ES-I3 (cell line): ENCODE results near the gene INPP5D.
"Not testable (repeated sequence)": the region's sequence is repeated elsewhere in the genome, so short reads cannot be mapped to it uniquely, and the experiment has no call there.

Experiments used
- H3K36me3 ChIP-seq: 2 replicates; pipeline ENCODE4 v1.6.1; 2013; ENCODE audit warnings: mild to moderate bottlenecking, low read length, control low read depth, moderate library complexity; ENCODE audit not compliant: insufficient read depth
- H3K4me1 ChIP-seq: 2 replicates; pipeline ENCODE4 v1.6.1; 2013; ENCODE audit warnings: mild to moderate bottlenecking, control low read depth, low read length; ENCODE audit not compliant: insufficient read depth
- H3K9ac ChIP-seq: 2 replicates; pipeline ENCODE4 v1.6.1; 2013; ENCODE audit warnings: low read depth, mild to moderate bottlenecking, low read length, moderate library complexity
- H3K9me3 ChIP-seq: 2 replicates; pipeline ENCODE4 v1.6.1; 2013; ENCODE audit warnings: mild to moderate bottlenecking, low read length, moderate library complexity; ENCODE audit not compliant: control insufficient read depth, insufficient read depth

INPP5D gene

DNA sequence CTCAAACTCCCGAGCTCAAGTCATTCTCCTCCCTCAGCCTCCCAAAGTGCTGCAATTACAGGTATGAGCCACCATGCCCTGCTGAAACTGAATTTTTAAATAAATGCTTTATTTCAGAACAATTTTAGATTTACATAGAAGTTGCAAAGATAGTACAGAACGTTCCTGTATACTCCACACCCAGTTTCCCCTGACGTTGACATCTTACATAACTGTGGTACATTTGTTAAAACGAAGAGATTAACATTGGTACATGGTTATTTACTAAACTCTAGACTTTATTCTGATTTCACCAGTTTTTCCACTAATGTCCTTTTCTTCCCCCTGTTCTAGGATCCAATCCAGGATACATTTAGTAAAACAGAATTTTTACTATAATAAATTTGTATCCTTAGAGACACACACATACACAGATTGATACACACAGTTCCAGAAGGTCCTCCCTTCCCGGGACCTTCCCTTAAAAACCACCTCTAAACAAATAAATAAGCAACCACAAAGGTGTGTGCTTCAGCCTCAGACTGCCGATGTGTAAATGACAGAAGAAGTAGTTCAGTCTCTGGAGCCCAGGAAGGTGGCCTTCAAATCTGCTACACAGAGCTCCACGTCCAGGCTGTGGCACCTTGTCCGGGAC, 20.8 kb upstream of the INPP5D start:
- H3K4me1 ChIP-seq = no peaks in the 10 kb centered on the region
- no peaks in the 10 kb centered on the region for H3K9me3 ChIP-seq
- no peaks in the 10 kb centered on the region for H3K36me3 ChIP-seq
- H3K9ac ChIP-seq = no peak overlapping the region

DNA sequence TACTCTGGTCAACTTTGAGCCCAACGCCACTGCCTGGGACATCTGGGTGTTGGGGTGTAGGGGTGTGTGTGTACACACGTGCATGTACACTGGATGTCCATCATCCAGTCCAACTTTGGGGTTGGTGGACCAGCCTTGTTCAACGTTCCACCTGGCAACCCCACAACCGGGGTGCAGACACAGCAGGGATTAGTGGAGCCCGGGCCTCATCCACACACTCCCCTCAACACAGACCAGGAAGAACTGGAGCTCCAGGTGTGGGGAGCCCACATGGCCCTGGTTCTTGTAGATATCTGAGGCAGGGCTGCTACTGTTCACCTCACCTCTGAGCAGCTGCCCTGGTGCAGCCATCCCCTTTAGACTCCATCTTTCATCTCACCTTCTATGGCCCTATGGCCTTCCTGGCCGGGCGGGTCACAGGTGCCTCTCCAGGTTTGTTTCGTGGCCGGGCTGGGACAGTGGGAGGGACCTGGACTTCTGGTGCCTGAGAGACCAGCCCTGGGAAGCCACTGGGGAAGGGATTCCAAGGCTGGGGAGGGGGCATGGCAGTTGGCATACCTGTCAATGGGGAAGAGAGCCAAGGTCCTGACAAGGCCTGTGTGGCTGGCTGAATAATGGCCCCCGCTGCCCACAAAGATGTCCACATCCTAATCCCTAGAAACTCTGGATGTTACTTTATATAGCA, 20.2 kb upstream of the INPP5D start:
- H3K36me3 ChIP-seq = no peaks in the 10 kb centered on the region
- no peaks in the 10 kb centered on the region for H3K9me3 ChIP-seq
- no peaks in the 10 kb centered on the region for H3K4me1 ChIP-seq
- H3K9ac ChIP-seq = no peak overlapping the region

DNA sequence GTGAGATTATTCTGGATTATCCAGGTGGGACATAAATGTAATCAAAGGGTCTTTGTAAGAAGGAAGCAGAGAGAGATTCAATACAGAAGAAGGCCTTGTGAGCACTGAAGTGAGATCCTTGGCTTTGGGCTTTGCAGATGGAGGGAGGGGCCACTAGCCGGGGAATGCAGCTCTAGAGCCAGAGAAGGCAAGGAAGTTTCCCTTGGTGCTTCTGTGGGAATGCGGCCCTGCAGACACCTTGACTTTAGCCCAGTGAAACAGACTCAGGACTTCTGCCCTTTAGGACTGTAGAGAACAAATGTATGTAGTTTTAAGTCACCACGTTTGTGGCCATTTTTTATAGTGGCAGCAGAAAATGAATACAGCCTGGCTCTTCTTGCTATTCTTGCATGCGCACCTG, 19.6 kb upstream of the INPP5D start:
- no peaks in the 10 kb centered on the region for H3K36me3 ChIP-seq
- H3K9me3 ChIP-seq = no peaks in the 10 kb centered on the region
- H3K4me1 ChIP-seq = no peaks in the 10 kb centered on the region
- H3K9ac ChIP-seq = no peak overlapping the region

DNA sequence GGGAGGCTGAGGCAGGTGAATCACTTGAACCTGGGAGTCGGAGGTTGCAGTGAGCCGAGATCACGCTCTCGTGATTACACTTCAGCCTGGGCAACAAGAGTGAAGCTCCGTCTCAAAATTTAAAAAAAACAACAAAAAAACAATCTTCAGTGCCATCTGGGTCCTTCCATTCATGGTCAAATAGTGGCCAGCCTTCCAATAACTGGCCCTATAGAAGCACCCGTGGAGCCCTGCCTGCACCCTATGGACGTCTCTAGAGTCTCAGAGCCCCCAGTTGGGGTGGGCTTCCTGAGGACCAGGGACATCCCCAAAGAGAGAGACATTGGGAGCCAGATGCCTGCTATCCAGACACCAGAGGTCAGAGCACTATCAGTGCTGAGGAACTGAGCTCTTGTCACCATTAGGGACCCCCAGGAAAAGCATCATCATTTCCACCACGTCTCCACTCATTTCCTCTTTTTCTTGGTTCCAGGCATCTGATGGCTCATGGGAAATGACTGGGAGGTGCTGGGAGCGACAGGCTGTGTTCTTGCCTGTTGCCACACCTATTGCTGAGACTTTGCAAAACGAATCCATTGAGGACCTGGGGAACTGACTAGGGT, 18.3 kb upstream of the INPP5D start:
- Histone ChIP-seq H3K36me3 (no peaks in the 10 kb centered on the region), H3K9ac (no peak overlapping the region), H3K4me1 (no peaks in the 10 kb centered on the region), H3K9me3 (no peaks in the 10 kb centered on the region)

DNA sequence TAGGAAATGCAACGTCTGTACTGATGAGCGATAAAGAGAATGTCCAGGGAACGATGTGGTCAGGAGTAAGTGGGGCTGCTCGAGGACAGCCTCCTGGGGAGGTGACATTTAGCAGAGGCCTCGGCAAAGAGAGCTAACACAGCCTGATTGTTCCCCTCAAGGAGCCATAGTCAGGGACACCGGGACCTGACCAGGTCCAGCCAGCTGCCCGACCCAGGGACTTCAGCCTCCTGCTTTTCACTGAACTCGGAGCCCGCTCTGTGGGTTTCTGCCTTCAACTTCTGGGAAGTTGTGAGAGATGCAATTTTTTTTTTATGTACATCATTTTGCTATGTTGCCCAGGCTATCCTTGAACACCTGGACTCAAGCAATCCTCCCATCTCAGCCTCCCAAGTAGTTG, 17.6 kb upstream of the INPP5D start:
- no peaks in the 10 kb centered on the region for H3K9me3 ChIP-seq
- no peaks in the 10 kb centered on the region for H3K4me1 ChIP-seq
- H3K9ac ChIP-seq = no peak overlapping the region
- no peaks in the 10 kb centered on the region for H3K36me3 ChIP-seq

DNA sequence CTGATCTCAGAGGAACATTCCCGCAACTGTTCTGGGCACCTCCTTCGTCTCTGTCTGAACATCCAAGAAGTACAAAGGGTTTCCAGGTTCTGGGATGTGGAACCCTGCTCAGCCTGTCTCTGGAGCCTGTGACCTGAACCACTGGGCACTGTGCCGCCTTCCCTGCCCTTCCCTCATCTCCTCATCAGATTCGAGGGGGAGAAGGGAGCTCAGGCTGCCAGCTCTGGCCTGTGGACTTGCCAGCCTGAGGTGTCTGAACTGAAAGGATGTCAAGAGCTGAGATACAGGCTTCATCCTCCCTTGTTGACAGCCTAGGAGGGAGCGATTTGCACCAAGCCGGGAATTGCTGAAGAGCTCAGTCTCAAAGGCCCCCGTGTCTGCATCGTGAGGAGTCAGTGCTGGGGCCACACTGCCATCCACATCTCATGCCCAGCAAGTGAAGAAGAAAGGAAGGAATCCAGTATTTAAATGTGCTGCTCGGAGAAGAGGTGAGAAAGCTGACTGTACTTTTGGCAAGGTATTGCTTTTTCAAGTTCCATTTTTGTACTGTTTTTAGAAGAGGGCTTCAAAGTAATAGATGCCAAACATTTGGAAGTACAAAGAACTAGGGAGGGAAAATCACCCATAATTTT, 15.1 kb upstream of the INPP5D start:
- H3K4me1 ChIP-seq = peaks cover 4% of the 10 kb centered on the region
- no peak overlapping the region for H3K9ac ChIP-seq
- H3K36me3 ChIP-seq = no peaks in the 10 kb centered on the region
- H3K9me3 ChIP-seq = no peaks in the 10 kb centered on the region

DNA sequence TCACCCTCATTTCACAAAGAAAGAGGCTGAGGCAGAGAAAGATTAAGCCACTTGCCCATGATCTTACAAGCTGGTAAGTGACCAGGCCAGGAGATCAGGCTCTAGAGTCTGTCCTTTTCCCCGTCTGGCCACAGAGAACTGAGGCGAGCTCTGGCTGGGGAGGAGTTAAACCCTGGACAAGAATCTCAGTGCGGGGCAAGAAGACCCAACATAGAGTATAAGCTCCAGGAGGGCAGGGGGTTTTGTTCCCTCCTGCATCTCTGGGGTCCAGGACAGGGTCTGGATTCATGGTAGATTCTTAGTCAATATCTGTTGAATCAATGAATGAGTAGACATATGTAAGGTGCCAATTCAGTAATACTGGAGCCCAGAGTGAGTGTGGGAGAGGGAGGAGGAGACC, 12.9 kb upstream of the INPP5D start:
- Histone ChIP-seq H3K9me3 (no peaks in the 10 kb centered on the region), H3K9ac (no peak overlapping the region), H3K4me1 (peaks cover 13% of the 10 kb centered on the region), H3K36me3 (no peaks in the 10 kb centered on the region)

DNA sequence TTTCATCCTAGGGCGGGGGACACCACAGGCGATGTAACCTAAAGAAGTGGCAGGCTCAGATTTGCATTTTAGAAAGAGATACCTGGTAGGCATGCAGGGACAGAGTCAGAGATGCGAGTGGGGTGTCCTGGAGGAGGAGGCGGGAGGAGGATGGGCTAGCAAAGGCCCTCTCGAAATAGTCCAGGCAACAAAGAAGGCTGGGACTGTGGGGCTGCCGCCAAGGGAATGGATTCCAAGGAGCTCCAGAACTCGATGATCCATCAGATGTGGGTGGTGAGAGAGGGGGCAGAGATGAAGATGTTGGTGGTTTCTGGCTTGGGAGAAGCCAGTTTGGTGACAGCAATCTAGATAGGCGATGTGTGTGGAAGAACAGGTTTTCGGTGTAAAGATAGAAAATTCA, 12.5 kb upstream of the INPP5D start:
- no peak overlapping the region for H3K9ac ChIP-seq
- no peaks in the 10 kb centered on the region for H3K9me3 ChIP-seq
- no peaks in the 10 kb centered on the region for H3K36me3 ChIP-seq
- H3K4me1 ChIP-seq = peaks cover 13% of the 10 kb centered on the region

DNA sequence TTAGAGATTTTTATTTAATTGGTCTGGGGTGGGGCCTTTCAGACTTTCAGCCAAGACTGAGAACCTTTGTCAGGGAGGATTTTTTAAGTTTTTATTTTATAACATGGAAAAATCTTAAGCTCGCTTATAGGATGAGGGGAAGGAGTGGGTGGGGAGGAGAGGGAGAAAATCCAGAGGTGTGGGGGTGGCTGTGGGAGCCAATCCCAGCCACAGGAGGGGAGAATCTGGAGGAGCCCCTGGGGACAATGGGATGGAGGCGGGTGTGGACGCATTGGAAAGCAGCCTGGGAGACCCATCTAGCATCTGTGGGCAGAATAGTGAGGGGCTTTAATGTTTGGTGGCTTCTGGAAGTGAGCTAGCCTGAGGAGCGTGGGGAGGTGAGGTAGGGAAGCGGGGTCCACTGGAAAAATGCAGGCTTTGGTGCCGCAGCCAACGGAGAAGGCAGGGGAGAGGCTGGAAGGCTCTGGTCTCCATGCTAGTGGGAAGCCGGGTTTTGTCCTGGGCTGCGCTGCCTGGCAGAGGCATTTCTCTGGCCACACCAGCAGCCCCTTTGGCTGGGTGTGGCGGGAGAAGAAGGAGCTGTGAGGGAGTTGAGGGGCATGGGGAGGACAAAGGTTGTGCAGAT, 11.5 kb upstream of the INPP5D start:
- Histone ChIP-seq H3K9ac (no peak overlapping the region), H3K36me3 (no peaks in the 10 kb centered on the region), H3K4me1 (peaks cover 13% of the 10 kb centered on the region), H3K9me3 (no peaks in the 10 kb centered on the region)

DNA sequence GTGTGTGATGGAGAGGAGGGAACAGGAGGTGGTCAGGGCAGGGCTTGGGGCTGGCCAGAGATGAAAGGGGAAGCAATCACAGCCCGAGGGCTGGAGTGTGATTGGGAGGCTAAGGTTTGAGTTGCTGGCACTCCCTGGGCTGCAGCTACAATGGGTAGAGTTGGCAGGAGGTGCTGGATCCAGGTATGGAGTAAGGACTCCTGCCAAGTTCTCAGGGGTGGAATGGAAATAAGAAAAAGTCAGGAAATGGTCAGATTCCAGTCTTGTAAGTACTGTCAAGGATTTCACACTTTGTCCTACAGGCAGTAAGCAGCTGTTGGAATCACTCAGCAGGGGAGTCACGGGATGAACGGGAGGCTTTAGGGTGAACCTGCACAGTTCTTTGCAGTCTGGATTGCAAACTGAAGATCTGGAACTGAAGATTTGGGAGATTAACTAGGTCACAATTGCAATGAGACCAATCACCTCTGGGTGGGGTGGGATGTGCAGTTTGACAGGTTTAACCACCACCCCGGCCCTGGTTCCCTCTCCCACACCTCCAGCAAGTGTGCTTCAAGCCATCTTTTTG, 10.9 kb upstream of the INPP5D start:
- Histone ChIP-seq H3K36me3 (no peaks in the 10 kb centered on the region), H3K9me3 (no peaks in the 10 kb centered on the region), H3K4me1 (peaks cover 16% of the 10 kb centered on the region), H3K9ac (no peak overlapping the region)

DNA sequence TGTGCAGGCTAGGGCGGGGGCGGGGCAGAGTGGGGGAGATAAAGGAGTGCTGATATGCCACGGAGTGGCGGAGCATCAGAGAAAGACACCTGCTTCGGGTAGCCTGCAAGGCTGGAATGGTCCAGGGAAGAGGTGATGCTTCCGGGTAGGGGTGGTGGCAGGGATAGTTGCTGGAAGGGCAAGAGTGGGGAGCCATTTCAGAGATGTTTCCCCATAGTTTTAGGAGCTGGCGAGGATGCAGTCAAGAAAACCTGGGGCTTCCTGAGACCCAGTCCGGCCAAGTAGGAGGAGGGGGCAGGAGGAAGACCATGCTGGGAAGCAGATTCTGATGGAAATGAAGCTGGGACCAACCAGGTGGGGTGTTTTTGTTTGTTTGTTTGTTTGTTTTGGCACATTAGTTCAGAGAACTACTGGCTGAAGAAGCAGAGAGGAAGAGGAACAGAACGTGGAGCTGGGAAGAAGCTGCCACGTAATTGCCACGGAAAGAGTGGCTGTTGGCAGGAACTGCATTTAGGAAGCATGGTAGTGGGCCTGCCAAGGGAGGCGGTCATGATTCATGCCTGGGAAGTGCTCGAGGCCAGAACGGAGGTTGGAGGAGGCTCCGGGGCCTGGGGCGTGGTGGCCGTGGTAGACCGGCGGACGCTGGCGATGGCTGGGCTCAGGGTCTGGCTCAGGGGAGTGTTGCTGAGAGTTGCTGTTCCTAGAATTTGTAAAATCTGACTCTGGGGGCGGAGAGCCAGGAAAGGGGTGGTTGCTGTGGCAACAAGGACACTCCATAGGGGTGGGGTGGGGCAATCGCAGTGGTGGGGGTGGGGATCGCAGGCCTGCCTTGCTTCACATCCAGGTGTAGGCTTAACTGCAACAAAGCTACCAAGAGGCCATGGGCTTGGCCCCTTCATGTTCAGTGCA, 8.6 kb upstream of the INPP5D start:
- peaks cover 18% of the 10 kb centered on the region for H3K4me1 ChIP-seq
- H3K9me3 ChIP-seq = no peaks in the 10 kb centered on the region
- no peaks in the 10 kb centered on the region for H3K36me3 ChIP-seq
- H3K9ac ChIP-seq = peak overlapping the region; percentile 36; the same call in 1 of the 2 replicates

DNA sequence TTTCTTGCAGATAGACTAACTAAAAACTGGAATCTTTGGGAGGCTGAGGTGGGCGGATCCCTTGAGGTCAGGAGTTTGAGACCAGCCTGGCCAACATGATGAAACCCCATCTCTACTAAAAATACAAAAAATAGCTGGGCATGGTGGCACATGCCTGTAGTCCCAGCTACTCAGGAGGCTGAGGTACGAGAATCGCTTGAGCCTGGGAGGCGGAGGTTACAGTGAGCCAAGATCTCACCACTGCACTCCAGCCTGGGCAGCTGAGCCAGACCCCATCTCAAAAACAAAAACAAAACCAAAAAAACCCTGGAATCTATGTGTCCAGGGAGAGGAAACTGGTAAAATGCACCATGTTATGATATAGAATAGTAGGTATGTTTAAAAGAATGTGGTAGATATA, 7.6 kb upstream of the INPP5D start:
- H3K9me3 ChIP-seq, H3K36me3 ChIP-seq, H3K9ac ChIP-seq: not testable (repeated sequence)
- H3K4me1 ChIP-seq = peaks cover 18% of the 10 kb centered on the region

DNA sequence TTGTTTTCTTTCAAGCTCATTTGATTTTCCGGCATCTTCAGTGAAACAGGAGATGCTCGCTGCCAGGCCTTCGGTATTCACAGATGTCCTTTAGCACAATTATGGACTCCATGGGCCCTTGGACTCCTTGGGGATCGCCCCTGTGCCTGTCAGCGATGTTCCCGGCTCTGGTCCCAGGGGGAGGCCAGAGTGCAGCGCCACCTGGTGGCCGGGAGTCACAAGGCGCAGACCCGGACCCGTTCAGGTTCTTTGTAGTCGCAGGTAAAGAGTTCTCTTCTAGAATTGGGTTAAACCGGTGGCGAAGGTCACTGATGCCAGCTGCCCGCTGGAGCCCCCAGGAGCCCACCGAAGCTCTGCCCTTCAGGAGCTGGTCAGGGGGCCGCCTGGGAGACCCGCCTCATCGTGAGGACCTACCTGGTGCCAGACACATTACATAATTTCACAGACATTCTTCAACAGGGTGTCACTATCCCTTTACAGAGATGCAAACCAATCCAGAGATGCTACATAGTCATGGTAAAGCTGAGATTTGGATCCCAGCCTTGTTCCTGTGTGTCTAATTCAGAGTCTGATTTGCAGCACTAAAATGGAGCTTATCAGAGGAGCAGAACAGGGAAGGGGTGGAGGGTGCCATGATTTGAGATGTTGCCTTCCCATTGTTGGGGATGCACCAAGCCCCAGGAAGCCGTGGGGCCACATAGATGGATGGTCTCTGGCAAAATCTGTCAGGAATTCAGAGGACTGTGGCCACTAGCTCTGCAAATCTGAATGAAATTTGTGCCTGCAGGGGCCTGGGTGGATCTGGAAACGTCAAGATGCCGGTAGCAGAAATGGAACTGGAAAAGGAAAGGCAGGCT, 6.0 kb upstream of the INPP5D start:
- Histone ChIP-seq H3K36me3 (no peaks in the 10 kb centered on the region), H3K9ac (no peak overlapping the region), H3K9me3 (no peaks in the 10 kb centered on the region), H3K4me1 (peaks cover 18% of the 10 kb centered on the region)
